ENCODE results near the gene SERPINA4.

Gene SERPINA4

GRCh38 chr14:94615823-94616570 is 54.8 kb downstream of the SERPINA4 start:
- DNase-seq (ENCODE audit: low spot score): no peak

- DNase-seq (ENCODE audit: low spot score): no peak
These were observed 56.2 kb downstream of the SERPINA4 start for GRCh38 chr14:94617366-94617941.

- DNase-seq (ENCODE audit: low spot score): no peak
These were observed 57.0 kb downstream of the SERPINA4 start for GRCh38 chr14:94617988-94618822.

- DNase-seq (ENCODE audit: low spot score): no peak
These were observed 58.1 kb downstream of the SERPINA4 start for GRCh38 chr14:94619297-94619696.

All from AG08396 (cell line).